Measurements from ENCODE around the gene MRM3. TPM values are rescaled to one million over a fixed set of nuclear protein-coding genes. Genes with fewer than 3 reads are reported as not detected.
"Not testable (repeated sequence)": the region's sequence is repeated elsewhere in the genome, so short reads cannot be mapped to it uniquely, and the experiment has no call there.

The MRM3 gene
- polyA plus RNA-seq, 1 experiment = 8.1 TPM

GRCh38 chr17:826778-827177 lies 44.6 kb downstream of the MRM3 start:
- no peak for TF ChIP-seq CTCF (IDR thresholded peaks at IDR 0.05; ENCODE audit: low read depth, low read length)
- Histone ChIP-seq H3K4me3 (ENCODE audit: low read depth, low read length) (no peak overlapping the region), H3K27me3 (ENCODE audit: control insufficient read depth, insufficient read depth, low read length) (no peaks in the 10 kb centered on the region), H3K9me3 (ENCODE audit: control insufficient read depth, insufficient read depth, low read length) (peaks cover 4% of the 10 kb centered on the region), H3K27ac (ENCODE audit: low read depth, low read length) (no peak overlapping the region)
- CTCF ChIA-PET = no interaction called here
- POLR2A ChIA-PET = no interaction called here
- DNase-seq (ENCODE audit: low read depth, low spot score) = no peak

- DNase-seq (ENCODE audit: low read depth, low spot score) = no peak
- peaks cover 13% of the 10 kb centered on the region for H3K9me3 ChIP-seq (ENCODE audit: control insufficient read depth, insufficient read depth, low read length)
- no peaks in the 10 kb centered on the region for H3K27me3 ChIP-seq (ENCODE audit: control insufficient read depth, insufficient read depth, low read length)
- no peak for TF ChIP-seq CTCF (IDR thresholded peaks at IDR 0.05; ENCODE audit: low read depth, low read length)
- no peak overlapping the region for H3K27ac ChIP-seq (ENCODE audit: low read depth, low read length)
- H3K4me3 ChIP-seq (ENCODE audit: low read depth, low read length) = no peak overlapping the region
- ChIA-PET POLR2A (no interaction called here), CTCF (no interaction called here)
Measured at GRCh38 chr17:828761-829160, 46.6 kb downstream of the MRM3 start.

DNA sequence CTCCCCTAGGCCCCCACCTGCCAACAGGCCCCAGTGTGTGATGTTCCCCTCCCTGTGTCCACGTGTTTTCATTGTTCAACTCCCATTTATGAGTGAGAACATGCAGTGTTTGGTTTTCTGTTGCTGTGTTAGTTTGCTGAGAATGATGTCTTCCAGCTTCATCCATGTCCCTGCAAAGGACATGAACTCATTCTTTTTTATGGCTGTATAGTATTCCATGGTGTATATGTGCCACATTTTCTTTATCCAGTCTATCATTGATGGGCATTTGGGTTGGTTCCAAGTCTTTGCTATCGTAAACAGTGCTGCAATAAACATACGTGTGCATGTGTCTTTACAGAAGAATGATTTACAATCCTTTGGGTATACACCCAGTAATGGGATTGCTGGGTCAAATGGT lies 47.5 kb downstream of the MRM3 start:
- CTCF ChIA-PET, POLR2A ChIA-PET: not testable (repeated sequence)

GRCh38 chr17:830381-830780 lies 48.2 kb downstream of the MRM3 start:
- CTCF ChIA-PET = no interaction called here
- POLR2A ChIA-PET = interaction anchor here (0.6 kb wide), 1 partner anchor 124 kb away, joined by 3 read pairs; no protein-coding TSS in a partner anchor
- Histone ChIP-seq H3K27ac (ENCODE audit: low read depth, low read length) (no peak overlapping the region), H3K4me3 (ENCODE audit: low read depth, low read length) (no peak overlapping the region), H3K27me3 (ENCODE audit: control insufficient read depth, insufficient read depth, low read length) (no peaks in the 10 kb centered on the region), H3K9me3 (ENCODE audit: control insufficient read depth, insufficient read depth, low read length) (peaks cover 20% of the 10 kb centered on the region)
- TF ChIP-seq CTCF (IDR thresholded peaks at IDR 0.05; ENCODE audit: low read depth, low read length) = no peak
- no peak for DNase-seq (ENCODE audit: low read depth, low spot score)

More for the DNA sequence above, 47.5 kb downstream of the MRM3 start:
- H3K27me3 ChIP-seq (ENCODE audit: control insufficient read depth, insufficient read depth, low read length); H3K4me3 ChIP-seq (ENCODE audit: low read depth, low read length); H3K27ac ChIP-seq (ENCODE audit: low read depth, low read length); DNase-seq (ENCODE audit: low read depth, low spot score): not testable (repeated sequence)
- H3K9me3 ChIP-seq (ENCODE audit: control insufficient read depth, insufficient read depth, low read length) = peaks cover 17% of the 10 kb centered on the region

DNA sequence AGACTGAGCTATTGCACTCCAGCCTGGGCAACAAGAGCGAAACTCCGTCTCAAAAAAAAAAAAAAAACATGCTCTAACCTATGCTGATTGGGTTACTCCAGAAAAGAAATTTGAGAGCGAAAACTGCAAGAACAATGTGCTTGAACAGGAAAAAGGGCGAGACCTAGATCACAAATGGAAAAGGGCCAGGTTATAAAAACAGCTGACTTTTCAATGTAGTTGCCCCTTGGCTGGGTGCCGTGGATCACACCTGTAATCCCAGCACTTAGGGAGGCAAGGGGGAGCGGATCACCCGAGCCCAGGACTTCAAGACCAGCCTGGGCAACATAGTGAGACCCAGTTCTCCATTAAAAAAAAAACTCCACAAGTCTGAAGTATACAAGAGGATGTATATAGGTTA lies 48.8 kb downstream of the MRM3 start:
- no peak for DNase-seq (ENCODE audit: low read depth, low spot score)
- H3K4me3 ChIP-seq (ENCODE audit: low read depth, low read length) = no peak overlapping the region
- ChIA-PET CTCF (no interaction called here), POLR2A (interaction anchor here (0.6 kb wide), 1 partner anchor 124 kb away, joined by 3 read pairs; no protein-coding TSS in a partner anchor)
- TF ChIP-seq CTCF (IDR thresholded peaks at IDR 0.05; ENCODE audit: low read depth, low read length) = no peak
- peaks cover 20% of the 10 kb centered on the region for H3K9me3 ChIP-seq (ENCODE audit: control insufficient read depth, insufficient read depth, low read length)
- no peaks in the 10 kb centered on the region for H3K27me3 ChIP-seq (ENCODE audit: control insufficient read depth, insufficient read depth, low read length)
- no peak overlapping the region for H3K27ac ChIP-seq (ENCODE audit: low read depth, low read length)

GRCh38 chr17:834136-834535 lies 52.0 kb downstream of the MRM3 start:
- TF ChIP-seq CTCF (IDR thresholded peaks at IDR 0.05; ENCODE audit: low read depth, low read length) = no peak
- Histone ChIP-seq H3K27ac (ENCODE audit: low read depth, low read length) (no peak overlapping the region), H3K4me3 (ENCODE audit: low read depth, low read length) (no peak overlapping the region), H3K27me3 (ENCODE audit: control insufficient read depth, insufficient read depth, low read length) (no peaks in the 10 kb centered on the region), H3K9me3 (ENCODE audit: control insufficient read depth, insufficient read depth, low read length) (peaks cover 20% of the 10 kb centered on the region)
- ChIA-PET CTCF (no interaction called here), POLR2A (no interaction called here)
- DNase-seq (ENCODE audit: low read depth, low spot score) = no peak
